ENCODE data around the gene PPP1R18. TPM values are rescaled to one million over a fixed set of nuclear protein-coding genes. Genes with fewer than 3 reads are reported as not detected.
"Not testable (repeated sequence)": the region's sequence is repeated elsewhere in the genome, so short reads cannot be mapped to it uniquely, and the experiment has no call there.

Gene PPP1R18
- total RNA-seq, 1 donor from 2014 or later, result 25.2 TPM

DNA sequence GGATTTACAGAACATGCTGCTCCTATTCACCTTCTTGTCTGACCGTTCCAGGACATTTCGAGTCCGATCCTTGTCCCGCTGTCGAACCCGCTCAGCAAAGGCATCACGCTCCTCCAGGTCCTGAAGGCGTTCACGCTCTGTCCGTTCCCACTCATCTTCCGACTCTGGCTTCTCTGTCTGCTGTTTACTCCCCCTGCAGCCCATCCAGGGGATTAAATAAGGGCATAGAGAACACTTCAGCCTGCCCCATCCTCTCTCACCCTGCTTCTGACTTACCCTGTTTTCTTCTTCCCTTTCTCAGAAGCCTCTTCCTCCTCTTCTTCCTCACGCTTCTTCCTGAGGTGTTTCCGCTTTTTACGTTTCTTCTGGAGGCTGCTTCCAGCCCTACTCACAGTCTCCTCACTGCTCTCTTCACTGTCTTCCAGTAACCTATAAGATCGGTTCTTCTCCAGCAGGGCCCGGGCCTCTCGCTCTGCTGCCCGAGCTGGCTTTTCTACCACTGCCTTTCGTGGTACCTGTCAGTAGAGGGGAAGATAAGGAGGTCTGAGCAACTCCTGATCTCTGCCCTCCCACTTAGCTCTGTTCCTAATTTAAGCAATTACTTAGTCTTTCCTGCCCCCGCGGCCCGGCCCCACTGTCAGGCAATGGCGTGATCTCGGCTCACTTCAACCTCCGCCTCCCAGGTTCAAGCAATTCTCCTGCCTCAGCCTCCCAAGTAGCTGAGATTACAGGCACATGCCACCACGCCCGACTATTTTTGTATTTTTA is 15.5 kb downstream of the PPP1R18 start:
- DNase-seq (ENCODE audit: low read depth in 2 of 2), result peak in 1 of 2 donors; percentile 26

DNA sequence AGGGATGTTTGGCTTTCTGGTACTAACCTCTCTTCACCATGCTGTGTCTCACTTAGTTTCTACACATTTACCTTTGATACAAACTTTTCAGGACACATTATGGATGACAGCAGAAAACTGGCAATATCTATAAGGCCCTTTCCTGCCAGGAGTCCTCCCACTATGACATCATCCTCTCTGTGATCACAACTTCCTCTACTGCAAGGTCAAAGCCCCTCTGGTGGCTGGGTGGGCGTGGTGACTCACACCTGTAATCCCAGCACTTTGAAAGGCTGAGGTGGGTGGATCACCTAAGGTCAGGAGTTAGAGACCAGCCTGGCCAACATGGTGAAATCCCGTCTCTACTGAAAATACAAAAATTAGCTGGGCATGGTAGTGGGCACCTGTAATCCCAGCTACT is 20.1 kb downstream of the PPP1R18 start:
- DNase-seq (ENCODE audit: low read depth in 2 of 2), result peak in 1 of 2 donors; percentile 45

DNA sequence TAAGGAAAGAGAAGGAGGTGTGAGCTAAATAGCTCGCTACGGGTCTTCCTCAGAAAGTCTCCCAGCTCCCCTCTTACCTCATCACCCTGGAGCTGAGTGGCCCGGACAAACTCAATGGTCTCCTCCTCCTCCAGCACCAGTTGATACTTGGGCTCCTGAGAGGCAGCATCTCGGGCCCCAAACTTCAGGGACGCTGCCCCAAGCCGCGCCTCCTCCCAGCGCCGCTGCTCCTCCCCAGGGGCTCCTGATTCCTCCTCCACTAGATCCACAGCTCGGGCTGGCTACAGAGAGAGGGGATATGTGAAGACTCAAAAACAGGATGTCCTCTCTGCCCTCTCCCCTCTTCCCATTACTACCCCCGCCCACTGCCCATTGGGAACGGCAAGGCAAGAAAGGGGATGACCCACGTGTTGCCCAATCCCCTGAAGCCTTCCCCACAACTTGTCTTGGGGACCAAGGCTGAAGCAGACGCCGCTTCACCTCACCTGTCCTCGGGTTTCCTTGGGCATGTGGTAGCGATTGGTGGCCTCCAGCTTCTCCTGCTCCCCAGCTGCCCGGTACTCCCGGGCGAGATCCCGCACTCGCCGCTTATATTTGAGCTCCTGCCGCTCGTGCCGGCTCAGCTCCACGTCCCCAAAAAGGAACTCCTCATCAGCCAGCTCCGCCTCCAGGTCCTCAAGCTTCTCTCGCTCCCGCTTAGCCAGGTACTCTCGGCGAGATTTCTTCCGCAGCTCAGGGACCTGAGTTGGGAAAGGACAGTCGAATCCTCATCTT is 21.3 kb downstream of the PPP1R18 start:
- no peak for DNase-seq (ENCODE audit: low read depth in 2 of 2)

- DNase-seq (ENCODE audit: low read depth in 2 of 2), result not testable (repeated sequence)
Measured at GRCh38 chr6:30657922-30658321, 28.5 kb downstream of the PPP1R18 start.

- no peak for DNase-seq (ENCODE audit: low read depth in 2 of 2)
Measured at GRCh38 chr6:30657454-30657853, 29.0 kb downstream of the PPP1R18 start.

DNA sequence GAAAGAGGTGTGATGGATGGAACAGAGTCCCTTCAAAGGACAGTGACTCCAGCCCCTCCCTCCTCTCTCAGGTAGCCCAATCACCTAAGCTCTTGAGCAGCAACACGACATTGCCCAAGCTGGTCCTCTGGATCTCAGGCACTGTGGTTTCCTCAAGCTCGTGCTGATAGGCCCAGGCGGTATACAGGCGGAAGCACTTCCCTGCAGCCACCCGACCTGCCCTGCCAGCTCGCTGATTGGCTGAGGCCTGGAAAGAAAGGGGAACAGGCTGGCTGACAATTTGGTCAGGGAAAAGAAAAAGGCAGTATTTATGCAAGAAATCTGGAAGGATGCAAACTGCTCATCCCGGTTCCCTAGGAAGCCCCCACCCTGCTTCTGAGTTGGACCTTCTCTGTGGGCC is 29.9 kb downstream of the PPP1R18 start:
- no peak for DNase-seq (ENCODE audit: low read depth in 2 of 2)

DNA sequence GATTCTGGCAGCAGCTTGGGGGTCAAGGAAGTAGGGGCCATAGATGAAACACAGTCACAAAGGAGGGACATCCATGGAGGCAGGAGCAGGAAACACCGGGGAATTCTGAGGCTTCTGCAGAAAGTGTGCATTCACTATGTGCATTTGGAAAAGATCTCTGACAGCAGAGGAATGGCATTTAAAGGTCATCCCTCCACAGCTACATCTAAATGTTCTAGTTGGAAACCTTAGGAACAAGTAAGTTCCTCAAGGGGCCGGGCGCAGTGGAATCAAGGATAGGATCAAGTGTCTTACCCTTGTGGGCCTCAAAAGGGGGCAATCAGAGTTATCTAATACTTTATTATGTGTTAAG is 30.7 kb downstream of the PPP1R18 start:
- DNase-seq (ENCODE audit: low read depth in 2 of 2), result no peak

GRCh38 chr6:30654798-30655742 is 31.4 kb downstream of the PPP1R18 start:
- DNase-seq (ENCODE audit: low read depth in 2 of 2), result no peak

- no peak for DNase-seq (ENCODE audit: low read depth in 2 of 2)
Measured at GRCh38 chr6:30651143-30651542, 35.3 kb downstream of the PPP1R18 start.

DNA sequence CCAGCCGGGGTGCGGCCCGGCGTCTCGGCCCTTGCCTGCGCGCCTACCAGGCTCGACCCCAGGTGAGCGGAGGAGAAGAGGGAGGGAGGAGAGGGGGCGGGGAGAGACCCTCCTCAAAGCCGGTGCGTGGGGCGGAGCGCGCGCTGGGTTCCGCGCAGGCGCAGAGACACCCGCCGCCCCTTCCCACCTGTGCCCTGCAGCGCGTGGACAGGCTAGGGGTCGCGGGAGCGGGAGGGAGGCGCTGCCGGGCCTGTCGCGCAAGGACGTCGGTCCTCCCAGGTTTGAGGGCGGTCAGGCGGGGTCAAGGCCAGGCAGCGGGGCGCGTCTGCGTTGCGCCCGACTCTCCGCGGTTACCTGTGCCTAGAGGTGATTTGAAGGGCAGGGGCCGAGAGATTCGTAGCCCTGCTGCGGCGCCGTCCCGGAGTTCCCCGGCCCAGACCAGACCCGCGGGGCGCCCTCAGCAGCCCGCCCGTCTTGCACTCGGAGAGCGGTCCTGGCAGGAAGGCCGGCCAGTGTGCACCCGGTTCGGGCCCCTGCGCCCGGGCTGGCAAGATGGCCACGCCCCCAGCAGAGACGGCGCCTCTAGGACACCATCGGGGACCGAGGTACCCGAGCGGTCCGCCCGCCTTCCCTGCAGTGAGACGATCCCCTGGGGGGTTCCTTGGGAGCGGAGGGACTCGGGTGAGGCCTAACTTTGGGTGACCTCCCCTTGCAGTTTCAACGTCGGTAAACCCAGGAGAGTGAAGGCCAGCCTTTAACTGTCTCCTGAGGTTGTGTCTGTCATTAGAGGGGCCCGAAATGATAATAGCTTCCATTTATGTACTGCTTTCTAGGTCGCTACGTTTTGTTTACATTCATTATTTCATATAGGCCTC is 39.0 kb downstream of the PPP1R18 start:
- peak in 1 of 2 donors; percentile 66 for DNase-seq (ENCODE audit: low read depth in 2 of 2)

GRCh38 chr6:30646450-30647241 is 39.8 kb downstream of the PPP1R18 start, which contains the start of gene C6orf136:
Gene C6orf136, plus strand, starts transcription at chr6:30647133. Its CDS starts 99 bp downstream, at chr6:30647232.
- DNase-seq (ENCODE audit: low read depth in 2 of 2), result peak; percentile 88 to 94

DNA sequence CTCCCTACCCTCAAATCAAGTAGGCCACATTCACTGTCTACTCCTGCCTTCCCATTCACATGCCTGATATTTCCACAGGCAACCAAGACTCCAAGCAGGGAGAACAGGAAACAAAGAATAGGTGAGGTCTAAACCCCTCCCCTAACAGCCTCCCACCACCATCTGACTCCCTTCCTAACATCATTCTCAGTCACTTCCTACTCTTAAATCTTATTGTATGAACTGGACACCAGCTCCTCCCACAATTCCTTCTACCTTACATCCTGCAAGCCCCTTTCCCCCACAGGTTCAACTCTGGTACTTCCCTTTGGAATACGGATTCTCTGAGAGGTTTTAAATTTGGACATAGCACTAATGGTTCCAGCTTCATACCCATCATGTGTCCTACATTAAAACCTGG is 40.5 kb downstream of the PPP1R18 start:
- DNase-seq (ENCODE audit: low read depth in 2 of 2), result no peak

- DNase-seq (ENCODE audit: low read depth in 2 of 2), result no peak
Measured at GRCh38 chr6:30644769-30645168, 41.7 kb downstream of the PPP1R18 start.

DNA sequence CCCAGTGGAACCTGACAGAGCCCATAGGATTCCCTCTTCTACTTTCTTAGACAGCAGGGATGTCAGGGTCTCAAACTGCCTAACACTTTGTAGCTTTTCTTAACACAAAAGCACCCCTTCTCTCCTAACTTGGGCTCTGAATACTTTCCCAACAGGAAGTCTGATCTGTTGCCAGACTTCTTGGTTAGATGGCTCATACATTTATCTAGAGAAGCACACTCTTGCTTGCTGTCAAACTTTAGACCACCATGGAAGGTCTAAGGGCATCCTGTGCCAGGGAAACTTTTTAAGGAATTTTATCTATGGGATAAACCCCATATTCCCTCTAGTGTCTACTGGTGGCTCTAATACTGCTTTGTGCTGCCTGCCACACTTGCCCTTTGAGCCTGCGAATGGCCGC is 42.8 kb downstream of the PPP1R18 start:
- DNase-seq (ENCODE audit: low read depth in 2 of 2), result no peak

- DNase-seq (ENCODE audit: low read depth in 2 of 2), result no peak
Measured at GRCh38 chr6:30641048-30641447, 45.4 kb downstream of the PPP1R18 start.

DNA sequence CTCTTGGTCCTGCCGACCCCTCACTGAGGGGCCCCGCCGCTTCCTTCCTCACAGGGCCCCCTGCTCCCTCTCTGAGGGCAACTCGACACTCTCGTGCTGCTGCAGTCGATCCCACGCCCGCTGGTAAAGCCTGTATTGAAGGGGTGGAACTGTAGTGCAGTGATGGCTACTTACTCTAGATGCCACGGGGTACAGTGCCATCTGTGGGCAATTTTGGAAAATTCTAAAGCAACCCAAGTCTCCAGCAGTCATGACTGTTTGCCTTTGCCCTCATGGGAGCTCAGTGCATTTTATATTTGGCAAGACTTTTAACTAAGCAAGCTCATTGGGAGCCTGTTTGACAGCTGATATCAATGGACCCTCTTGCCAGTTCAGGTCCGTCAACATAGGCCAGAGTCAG is 46.0 kb downstream of the PPP1R18 start:
- no peak for DNase-seq (ENCODE audit: low read depth in 2 of 2)

DNA sequence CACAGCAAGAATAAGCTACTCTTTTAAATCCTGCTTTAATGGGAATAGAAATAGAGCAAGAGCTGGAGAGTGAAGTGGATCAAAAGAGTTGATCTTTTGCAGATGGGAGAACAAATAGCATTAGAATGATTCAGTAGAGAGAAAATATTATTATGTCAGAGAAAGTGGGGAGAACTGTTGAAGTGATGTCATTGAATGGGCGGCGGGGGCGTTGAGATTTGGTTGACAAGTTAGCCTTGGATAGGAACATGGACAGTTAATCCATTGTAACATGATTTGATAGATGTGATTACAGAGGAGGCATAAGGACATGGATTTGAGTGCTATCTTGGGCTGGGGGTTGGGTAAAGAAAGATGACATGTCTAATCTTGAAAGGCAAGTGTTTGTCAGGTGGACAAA is 50.6 kb downstream of the PPP1R18 start:
- DNase-seq (ENCODE audit: low read depth in 2 of 2), result no peak

GRCh38 chr6:30626484-30627366 is 59.7 kb downstream of the PPP1R18 start, which contains the start of gene ATAT1:
Gene ATAT1, plus strand, starts transcription at chr6:30626874.
- DNase-seq (ENCODE audit: low read depth in 2 of 2), result peak; percentile 55 to 89
